ENCODE data around the gene DNASE1L1.

The DNASE1L1 gene

DNA sequence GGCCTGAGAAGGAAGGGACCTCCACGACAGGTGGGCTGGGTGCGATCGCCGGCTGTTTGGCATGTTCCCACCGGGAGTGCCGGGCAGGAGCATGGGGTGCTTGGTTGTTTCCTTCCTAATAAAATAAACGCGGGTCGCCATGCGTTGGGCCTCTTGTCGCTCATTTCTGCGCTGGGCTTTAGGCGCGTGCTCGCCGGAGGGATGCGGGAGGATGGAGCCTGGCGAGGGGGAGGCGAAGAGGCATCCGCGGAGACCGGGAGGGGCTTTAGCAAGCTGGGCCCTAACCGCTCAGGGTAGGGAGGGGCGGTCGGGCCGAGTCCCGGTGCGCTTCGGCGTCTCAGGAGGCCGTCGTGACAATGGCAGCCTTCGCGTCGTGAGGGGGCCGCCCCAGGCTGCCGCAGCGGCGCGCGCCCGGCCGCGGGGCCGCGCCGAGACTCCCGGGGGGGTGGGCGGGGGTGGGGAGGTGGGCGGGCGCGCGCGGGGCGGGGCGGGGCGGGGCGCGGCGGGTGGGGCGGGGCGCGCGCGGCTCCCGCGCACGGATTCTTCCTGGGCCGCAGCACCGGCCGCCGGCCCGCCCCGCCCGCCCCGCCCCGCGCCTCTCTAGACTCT is 27.4 kb upstream of the DNASE1L1 start:
- no peak for DNase-seq (ENCODE audit: low spot score)

DNA sequence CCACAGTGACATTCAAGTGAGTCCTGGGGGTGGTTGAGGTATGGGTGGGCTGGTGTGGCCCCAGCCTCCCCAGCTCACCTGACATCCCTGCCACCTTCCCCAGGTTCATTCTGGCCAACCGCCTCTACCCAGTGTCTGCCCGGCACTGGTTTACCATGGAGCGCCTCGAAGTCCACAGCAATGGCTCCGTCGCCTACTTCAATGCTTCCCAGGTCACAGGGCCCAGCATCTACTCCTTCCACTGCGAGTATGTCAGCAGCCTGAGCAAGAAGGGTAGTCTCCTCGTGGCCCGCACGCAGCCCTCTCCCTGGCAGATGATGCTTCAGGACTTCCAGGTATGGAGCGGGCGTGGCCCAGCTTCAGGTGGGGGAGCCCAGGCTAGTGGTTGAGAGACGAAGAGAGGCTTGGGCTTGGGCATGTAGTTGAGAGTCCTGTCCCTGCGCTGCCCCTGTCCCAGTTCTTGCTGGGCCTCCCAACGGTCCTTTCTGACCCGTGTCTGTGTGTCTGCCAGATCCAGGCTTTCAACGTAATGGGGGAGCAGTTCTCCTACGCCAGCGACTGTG is 26.2 kb upstream of the DNASE1L1 start:
- DNase-seq (ENCODE audit: low spot score): no peak

DNA sequence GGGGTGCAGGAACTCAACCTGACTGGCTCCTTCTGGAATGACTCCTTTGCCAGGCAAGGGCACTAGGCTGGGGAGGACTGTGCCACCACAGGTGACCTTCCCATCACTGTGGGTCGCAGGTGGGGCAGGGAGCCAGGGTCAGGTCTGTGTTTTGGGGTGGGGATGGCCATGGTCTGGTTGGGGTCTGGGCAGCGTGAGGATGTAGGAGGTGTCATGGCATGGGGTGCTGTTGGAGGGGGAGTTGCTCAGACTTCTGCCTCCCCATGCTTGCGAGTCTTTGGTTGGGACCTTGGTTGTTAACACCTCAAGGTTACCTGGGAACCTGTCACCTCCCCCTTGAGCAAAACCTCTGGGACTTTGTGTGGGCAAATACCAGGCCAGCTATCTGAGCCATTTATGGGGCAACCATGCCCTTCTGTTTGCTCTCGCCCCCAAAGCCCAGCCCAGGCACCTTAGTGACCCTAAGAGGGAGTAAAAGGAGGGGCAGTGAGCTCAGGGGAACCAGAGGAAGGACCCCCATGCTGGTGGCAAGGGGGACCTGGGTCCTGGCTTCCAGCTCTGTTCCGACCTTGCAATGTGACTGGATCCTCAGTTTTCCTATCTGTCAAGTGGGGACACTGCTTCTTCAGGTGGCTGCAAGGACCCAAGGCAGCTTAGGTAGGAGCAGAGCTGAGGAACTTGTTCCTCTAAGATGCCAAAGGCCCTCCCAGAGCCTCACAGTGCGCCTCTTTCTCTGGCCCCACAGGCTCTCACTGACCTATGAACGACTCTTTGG is 25.5 kb upstream of the DNASE1L1 start:
- DNase-seq (ENCODE audit: low spot score): no peak

DNA sequence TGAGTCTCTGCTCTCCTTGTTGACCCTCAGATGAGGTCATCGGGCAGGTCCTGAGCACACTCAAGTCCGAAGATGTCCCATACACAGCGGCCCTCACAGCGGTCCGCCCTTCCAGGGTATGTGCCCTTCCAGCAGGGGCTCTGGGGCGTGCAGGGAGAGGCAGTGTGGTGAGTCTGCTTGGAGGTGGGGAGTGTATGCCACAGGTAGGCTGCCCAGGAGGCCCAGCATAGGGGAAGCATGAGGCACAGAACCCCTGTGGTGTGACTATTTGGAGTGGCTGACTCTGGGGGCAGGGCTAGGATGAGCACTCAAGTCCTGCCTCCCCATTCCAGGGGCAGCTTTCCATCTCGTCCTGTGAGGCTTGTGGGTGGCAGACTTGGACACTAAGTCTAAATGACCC is 24.6 kb upstream of the DNASE1L1 start:
- no peak for DNase-seq (ENCODE audit: low spot score)

DNA sequence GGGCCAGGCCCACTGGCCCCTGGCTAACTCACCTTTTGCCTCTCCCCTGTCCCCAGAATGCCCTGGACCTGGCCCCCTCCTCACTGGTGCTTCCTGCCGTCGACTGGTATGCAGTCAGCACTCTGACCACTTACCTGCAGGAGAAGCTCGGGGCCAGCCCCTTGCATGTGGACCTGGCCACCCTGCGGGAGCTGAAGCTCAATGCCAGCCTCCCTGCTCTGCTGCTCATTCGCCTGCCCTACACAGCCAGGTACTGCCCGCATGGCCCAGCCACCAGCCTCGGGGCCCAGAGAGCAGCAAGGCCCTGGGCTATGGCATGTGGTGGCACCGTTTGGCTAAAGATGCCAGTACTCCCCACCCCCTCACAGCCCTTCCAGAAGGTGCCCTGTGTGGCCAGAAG is 23.2 kb upstream of the DNASE1L1 start:
- no peak for DNase-seq (ENCODE audit: low spot score)

DNA sequence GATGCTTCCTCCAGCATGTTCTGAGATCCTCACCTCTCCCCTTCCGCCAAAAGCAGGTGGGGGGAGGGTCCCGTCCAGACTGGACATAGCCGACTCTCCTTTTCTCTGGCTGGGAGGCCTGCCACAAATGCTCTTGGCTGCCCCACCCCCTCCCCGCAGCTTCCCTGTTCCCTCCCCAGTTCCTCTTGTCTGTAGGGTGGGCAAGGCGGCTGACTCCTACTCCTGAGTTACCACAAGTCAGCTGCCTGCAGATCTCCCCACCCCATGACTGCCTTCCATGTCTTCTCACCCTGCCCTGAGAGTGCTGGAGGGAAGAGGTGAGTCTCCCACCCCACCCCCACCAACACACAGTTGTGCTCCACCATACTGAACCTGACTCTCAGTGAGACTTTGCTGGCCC is 22.3 kb upstream of the DNASE1L1 start:
- DNase-seq (ENCODE audit: low spot score): no peak

DNA sequence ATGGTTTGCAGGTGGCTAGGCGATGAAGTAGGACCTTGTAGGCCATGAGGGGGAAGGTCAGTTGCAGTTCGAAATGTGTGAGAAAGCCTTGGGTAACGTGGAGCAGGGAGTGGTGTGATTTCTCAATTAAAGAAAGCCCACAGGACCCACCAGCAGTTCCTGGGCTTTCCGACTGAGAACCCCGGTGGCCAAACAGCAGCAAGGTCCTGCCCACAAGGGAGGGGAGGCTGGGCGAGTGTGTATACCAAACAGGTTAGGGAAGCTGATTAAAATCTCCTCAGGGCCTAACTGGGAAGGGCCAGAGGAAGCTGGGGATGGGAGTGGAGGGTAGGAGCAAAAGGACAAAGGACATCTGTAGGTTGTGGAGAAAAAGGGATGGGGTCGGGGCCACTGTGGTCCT is 21.9 kb upstream of the DNASE1L1 start:
- DNase-seq (ENCODE audit: low spot score): no peak

DNA sequence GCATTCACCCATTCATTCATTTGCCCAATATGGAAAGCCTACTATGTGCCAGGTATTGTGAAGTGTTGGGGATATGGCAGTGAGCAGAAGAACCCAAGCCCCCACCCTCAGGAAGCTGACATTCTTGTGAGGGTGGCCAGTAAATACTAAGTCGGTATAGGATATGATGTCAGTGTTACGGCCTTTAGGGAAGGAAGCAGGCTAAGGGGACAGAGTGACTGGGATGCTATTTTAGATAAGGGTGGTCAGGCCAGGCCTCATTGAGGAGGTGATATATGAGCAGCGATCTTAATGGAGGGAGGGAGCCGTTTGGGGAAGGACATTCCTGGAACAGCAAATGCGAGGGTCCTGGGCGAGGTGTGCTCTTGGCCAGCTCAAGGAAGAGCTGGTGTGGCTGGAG is 21.4 kb upstream of the DNASE1L1 start:
- DNase-seq (ENCODE audit: low spot score): no peak

DNA sequence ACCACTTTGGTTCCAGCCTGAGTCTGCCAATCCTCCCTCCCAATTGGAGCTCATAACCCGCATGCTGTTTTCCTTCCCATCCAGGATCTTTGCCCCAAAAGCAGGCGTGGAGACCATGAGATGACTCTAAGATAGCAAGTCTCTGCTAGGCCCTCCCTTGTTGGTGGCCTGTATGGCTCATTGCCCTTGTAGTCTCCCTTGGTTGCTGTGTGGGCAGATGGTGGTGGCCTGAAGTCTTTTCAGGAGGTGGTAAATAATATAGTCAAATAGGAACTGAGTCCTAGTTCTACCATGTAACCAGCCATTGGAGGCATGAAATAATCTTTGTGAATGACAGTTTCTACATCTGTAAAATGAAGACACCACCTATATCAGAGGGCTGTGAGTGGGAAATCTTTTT is 20.7 kb upstream of the DNASE1L1 start:
- no peak for DNase-seq (ENCODE audit: low spot score)

DNA sequence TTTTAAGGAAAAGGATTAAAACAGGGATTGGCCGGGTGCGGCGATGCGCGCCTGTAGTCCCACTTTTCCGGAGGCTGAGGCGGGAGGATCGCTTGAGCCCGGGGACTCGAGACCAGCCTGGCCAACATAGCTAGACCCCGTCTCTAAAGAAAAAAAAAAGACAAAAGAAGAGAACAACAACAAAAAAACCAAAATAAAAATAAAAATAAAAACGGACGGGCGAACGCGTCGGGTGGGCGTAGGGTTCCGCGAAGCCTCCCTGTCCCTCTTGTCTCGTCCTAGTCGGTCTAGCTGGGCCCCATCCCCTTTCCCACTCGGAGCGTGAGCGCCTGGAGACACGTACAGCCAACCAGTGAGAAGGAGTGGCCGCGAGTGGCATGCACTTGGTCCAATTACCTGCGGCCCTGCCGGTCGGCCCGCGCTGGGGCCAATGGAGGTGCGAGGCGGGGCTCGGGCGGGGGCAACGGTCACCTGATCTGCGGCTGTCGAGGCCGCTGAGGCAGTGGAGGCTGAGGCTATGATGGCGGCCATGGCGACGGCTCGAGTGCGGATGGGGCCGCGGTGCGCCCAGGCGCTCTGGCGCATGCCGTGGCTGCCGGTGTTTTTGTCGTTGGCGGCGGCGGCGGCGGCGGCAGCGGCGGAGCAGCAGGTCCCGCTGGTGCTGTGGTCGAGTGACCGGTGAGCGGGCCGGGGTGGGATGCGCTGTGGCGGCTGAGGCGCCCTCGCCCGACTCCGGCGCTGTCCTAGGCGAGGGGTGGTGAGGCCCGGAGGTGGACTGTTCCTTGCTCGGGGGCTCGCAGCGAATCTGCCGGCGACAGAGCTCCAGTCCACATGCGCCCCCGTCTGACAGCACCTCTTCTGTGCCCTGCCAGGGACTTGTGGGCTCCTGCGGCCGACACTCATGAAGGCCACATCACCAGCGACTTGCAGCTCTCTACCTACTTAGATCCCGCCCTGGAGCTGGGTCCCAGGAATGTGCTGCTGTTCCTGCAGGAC is 19.4 kb upstream of the DNASE1L1 start, which contains the start of gene ATP6AP1:
ATP6AP1 (plus strand) TSS at position 502 of the 996 bp plus-strand sequence; CDS start at position 518, 16 bp downstream.
- peak; percentile 90 for DNase-seq (ENCODE audit: low spot score)

DNA sequence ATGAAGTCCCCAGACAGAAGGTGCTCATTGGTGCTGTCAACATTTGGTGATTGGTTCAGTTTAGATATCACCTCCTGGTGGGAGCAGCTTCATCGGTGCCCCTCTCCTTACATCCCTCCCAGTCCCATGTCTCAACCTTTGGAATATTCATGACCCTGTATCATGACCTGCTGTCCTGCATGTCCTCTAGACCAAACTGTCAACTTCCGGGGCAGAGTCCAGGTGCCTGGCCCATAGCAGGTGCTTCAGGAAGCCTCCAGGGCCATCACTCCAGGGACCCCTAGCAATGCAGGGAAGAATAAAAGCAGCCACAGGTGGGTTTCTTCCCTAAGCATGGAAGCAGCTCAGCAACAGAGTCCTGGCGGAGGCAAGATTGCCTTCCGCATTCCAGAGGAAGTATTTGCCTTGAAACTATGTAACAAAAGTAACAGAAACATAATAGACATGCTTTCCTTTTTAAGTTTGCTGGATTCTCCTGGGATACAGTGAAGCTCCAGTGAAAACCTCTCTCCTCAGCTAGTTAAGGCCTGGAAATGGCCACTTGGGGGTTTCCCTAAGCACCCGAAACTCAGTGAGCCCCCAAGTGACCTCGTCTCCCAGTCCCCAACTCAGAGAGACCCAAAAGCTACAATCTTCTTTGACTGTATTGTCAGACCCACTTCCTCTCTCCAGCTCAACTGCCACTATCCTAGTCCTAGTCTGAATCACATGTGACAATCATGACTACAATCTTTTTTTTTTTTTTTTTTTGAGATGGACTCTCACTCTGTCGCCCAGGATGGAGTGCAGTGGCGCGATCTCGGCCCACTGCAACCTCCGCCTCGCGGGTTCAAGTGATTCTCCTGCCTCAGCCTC is 18.1 kb upstream of the DNASE1L1 start:
- no peak for DNase-seq (ENCODE audit: low spot score)

DNA sequence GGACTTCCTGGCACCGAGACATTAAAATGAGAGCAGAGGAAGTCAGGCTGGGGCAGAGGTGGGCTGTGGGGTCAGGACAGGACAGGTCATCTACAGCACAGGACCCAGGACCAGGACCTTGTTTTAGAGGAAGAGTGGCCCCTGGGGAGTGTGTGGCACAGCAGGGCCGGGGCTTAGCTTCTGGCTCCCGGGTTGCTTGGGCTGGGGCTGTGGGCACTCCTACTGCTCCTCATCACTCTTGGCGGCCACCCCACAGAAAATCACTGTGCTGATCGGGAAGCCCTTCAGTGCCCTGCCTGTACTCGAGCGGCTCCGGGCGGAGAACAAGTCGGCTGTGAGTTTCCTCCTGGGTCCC is 11.3 kb upstream of the DNASE1L1 start:
- DNase-seq (ENCODE audit: low spot score): no peak

DNA sequence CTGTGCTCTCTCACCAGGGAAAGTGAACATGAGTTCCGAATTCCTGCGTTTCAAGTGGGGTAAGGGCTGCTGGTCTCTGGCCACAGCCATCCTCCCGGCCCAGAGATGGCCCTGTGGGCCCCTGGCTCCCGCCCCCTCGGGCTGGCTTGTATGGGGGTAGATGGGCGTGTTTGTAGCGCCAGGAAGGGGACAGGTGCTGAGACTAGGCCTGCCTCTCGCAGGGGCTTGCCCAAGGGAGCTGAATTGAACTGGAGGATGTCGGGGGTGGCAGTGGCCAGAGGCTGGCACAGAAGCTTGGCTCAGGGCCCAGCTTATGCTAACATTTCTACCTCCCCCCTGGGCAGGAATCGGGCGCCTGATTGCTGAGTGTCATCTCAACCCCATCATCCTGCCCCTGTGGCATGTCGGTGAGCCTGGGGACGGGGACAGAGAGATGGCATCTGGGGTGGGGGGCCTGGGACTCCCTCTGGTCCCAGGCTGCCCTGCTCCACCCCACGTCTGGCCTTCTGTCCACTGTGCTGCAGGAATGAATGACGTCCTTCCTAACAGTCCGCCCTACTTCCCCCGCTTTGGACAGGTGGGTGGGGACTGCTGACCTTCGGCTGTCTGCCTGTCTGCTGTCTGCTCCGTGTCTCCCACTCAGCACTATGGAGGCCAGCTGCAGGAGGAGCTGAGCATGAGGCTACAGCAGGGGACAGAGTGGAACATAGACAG is 10.8 kb upstream of the DNASE1L1 start:
- DNase-seq (ENCODE audit: low spot score): no peak

DNA sequence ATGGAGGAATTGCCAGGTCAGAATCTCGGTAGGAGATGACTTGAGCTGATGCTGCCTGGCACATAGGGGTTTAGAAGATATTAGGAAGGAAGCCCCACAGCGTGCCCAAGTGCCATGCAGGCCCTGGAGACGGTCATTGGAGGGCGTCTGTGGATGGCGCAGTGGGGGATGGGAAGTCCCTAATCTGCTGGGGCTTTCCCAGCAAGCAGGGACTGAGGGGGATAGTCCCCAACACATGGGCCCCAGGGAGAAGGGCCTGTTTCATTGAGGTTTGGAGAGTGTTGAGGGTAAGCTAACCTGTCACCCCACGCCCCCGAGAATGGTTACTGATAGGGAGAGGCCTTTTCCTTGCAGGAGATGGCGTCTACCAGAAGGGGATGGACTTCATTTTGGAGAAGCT is 10.1 kb upstream of the DNASE1L1 start:
- no peak for DNase-seq (ENCODE audit: low spot score)

DNA sequence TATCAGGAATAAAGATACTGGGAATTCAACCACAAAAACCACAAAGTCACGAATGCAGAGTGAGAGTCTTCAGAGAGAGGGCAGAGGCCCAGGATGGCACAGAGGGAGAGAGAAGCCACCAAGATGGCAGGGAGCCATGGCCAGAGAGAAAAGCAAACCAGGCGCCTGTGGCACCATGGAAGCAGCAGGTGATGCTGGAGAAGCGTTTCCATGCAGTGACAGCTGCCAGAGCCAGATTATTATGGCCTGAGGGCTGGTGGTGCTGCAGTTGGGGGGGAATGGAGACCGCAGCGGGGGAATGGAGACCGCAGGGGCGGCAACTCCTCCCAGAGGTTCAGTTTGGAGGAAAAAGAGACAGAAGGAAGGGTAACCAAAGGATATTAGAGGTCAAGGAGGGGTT is 8.1 kb upstream of the DNASE1L1 start:
- no peak for DNase-seq (ENCODE audit: low spot score)

DNA sequence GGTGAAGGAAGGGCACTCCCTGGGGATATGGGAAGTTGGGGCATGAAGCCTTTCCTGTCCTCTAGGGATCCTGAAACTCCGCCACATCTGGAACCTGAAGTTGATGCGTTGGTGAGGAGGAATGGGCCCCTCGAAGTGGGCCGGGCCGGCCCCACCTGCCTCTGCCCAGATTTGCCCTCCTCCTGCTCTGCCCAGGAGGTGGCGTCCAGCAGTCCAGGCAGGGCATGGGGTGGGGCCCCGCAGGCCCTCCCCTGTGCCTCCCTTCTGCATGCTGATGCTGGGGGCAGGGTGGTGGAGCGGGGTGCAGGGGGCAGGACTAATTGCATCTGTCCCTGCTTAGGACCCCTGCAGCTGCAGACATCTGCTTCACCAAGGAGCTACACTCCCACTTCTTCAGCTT is 4.1 kb upstream of the DNASE1L1 start:
- DNase-seq (ENCODE audit: low spot score): no peak

DNA sequence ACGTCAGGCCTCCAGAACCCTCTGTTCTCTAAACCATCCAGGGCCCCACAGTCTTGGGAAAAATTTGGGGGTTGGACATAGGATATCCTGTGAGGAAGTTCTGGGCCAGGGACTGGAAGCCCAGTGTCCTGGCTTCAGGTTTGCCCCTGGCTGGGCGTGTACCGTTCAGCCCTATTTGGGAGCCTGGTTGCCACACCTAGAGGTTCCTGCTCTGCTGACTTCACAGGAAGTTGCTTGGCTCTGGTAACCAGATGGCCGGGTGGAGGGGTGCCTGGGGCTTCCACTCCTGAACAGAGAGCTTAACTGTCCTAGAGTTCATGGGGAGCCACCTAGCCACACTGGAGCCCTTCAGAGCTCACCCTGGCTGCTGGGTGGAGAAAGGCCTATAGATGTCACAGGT is 3.4 kb upstream of the DNASE1L1 start:
- peak; percentile 46 for DNase-seq (ENCODE audit: low spot score)

DNA sequence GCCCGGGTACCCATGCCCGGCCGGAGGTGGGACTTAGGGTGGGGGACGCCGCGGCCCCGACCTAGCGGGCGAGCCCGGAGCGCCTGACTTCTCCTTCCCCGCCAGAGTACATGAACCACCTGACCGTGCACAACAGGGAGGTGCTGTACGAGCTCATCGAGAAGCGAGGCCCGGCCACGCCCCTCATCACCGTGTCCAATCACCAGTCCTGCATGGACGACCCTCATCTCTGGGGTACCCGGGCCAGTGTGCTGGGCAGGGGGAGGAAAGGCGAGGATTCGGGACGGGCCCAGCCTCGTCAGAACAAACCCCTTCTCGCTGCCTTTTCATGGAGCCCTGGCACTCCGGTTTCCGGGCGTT is 2.9 kb upstream of the DNASE1L1 start:
- DNase-seq (ENCODE audit: low spot score): peak; percentile 54

DNA sequence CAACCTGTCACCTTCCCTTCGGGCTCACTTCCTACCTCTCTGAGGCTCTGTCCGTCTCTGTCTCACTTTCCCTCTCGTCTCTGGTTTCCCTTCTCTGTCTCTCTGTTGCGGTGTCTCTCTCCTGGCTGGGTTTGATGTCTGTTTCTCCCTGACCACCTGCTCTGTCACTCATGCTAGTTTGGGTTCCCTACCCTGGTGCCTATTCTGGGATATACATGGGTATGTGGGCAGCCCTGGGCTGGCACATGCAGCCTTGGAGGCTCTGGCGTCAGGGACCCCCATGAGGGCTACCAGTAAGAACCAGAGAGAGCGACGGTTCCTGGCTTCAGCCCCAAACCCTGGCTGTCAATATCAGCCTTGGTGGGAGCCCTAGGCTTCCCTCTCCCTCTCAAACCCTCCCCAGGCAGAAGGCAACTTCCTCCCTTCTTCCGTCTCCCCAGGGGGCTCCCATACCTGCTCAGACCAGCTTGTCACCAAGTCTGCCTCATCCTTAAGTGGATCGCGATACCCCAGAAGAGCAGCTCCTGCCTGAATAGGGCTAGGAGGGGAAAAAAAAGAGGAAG is 314 bp downstream of the DNASE1L1 start:
- no peak for DNase-seq (ENCODE audit: low spot score)

DNA sequence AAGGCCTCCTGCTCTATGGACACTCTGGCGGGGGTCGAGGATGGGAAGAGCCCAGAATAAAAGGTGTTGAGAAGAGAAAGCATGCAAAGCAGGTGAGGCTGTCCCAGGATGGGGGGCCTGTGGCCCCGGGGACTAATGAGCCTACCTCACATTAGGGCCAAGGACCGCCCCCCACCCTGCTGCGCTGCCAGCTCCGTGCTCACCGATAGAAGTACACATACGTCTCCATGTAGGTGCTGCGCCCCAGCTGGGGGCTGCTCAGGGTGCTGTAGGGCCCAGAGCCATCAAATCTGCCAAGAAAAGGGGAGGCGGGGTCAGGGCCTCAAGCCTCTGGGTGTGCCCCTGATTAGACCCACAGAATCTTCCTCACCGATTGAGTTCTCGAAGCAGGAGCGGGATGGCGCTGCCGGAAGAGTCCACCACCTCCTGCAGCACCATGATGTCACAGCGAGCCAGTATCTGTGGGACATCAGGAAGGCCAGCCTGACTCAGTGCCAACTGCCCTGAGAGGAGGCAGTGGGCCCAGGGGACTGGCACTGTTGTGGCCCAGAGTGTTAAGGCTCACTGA is 4.3 kb downstream of the DNASE1L1 start:
- no peak for DNase-seq (ENCODE audit: low spot score)

Measured in NAMALWA (cell line).